Stimulated activated naive CD8-positive, alpha-beta T cell treated with anti-CD3 and anti-CD28 coated beads, Interleukin-15, amount 100 ng/mL, for 72 hours (primary cell): ENCODE results near the gene PSAPL1.

Experiments
- ATAC-seq: fragments of 150-1000 bp; cut with Tn5 transposase; 2 replicates; pipeline ENCODE4 v1.10.0; 2021; ENCODE audit warnings: mild to moderate bottlenecking, moderate library complexity
- DNase-seq, 2 donors: peaks; one replicate each; pipeline ENCODE4 v3.0.0; 2021 to 2022
- H3K27ac Mint-ChIP-seq, 2 donors: one replicate each; pipeline ENCODE4 v1.8.0; 2022; ENCODE audit warnings: mild to moderate bottlenecking in 2 of 2, mixed read lengths in 2 of 2, moderate library complexity in 2 of 2
- H3K27me3 Mint-ChIP-seq: one replicate; pipeline ENCODE4 v1.8.0; 2022; ENCODE audit warnings: mixed read lengths
- H3K4me1 Mint-ChIP-seq: one replicate; pipeline ENCODE4 v1.8.0; 2022; ENCODE audit warnings: mild to moderate bottlenecking, mixed read lengths
- H3K4me3 Mint-ChIP-seq, 2 donors: one replicate each; pipeline ENCODE4 v1.8.0; 2022; ENCODE audit warnings: mild to moderate bottlenecking in 2 of 2, mixed read lengths in 2 of 2, moderate library complexity in 1 of 2
- H3K9me3 Mint-ChIP-seq, 2 donors: one replicate each; pipeline ENCODE4 v1.8.0; 2022; ENCODE audit warnings: mixed read lengths in 2 of 2

Gene PSAPL1

GRCh38 chr4:7400671-7401298 is 33.9 kb downstream of the PSAPL1 start:
- no peak overlapping the region for H3K27ac Mint-ChIP-seq
- H3K4me1 Mint-ChIP-seq: no peaks in the 10 kb centered on the region
- ATAC-seq: no peak

GRCh38 chr4:7399440-7400234 is 35.1 kb downstream of the PSAPL1 start:
- Mint-ChIP-seq H3K27ac (no peak overlapping the region), H3K4me1 (no peaks in the 10 kb centered on the region), H3K4me3 (no peak overlapping the region), H3K9me3 (peaks cover 8 to 12% of the 10 kb centered on the region in 2 donors), H3K27me3 (peaks cover 24% of the 10 kb centered on the region)
- ATAC-seq: no peak
- no peak for DNase-seq

More at GRCh38 chr4:7400671-7401298, 33.9 kb downstream of the PSAPL1 start:
- Mint-ChIP-seq H3K27me3 (peaks cover 24% of the 10 kb centered on the region), H3K4me3 (no peak overlapping the region), H3K9me3 (peaks cover 8 to 13% of the 10 kb centered on the region in 2 donors)
- DNase-seq: no peak

GRCh38 chr4:7398788-7399439 is 35.8 kb downstream of the PSAPL1 start:
- Mint-ChIP-seq H3K27ac (no peak overlapping the region), H3K4me3 (no peak overlapping the region), H3K27me3 (peaks cover 24% of the 10 kb centered on the region), H3K9me3 (peaks cover 8 to 12% of the 10 kb centered on the region in 2 donors), H3K4me1 (no peaks in the 10 kb centered on the region)
- ATAC-seq (no peak), DNase-seq (no peak)

- Mint-ChIP-seq H3K4me1 (no peaks in the 10 kb centered on the region), H3K9me3 (peaks cover 8 to 12% of the 10 kb centered on the region in 2 donors), H3K27me3 (peaks cover 24% of the 10 kb centered on the region), H3K27ac (no peak overlapping the region), H3K4me3 (no peak overlapping the region)
- DNase-seq (no peak), ATAC-seq (no peak)
Observed at GRCh38 chr4:7398104-7398423, 36.7 kb downstream of the PSAPL1 start.

GRCh38 chr4:7397206-7398103 is 37.3 kb downstream of the PSAPL1 start:
- Mint-ChIP-seq H3K27me3 (peaks cover 24% of the 10 kb centered on the region), H3K9me3 (peaks cover 8 to 12% of the 10 kb centered on the region in 2 donors), H3K4me1 (no peaks in the 10 kb centered on the region), H3K4me3 (no peak overlapping the region), H3K27ac (no peak overlapping the region)
- no peak for ATAC-seq
- no peak for DNase-seq

GRCh38 chr4:7396186-7396910 is 38.4 kb downstream of the PSAPL1 start:
- H3K27me3 Mint-ChIP-seq: peaks cover 23% of the 10 kb centered on the region
- DNase-seq (no peak), ATAC-seq (no peak)
- H3K9me3 Mint-ChIP-seq: peaks cover 8 to 12% of the 10 kb centered on the region in 2 donors
- H3K4me1 Mint-ChIP-seq: no peaks in the 10 kb centered on the region
- H3K27ac Mint-ChIP-seq: no peak overlapping the region
- no peak overlapping the region for H3K4me3 Mint-ChIP-seq

GRCh38 chr4:7395645-7396044 is 39.1 kb downstream of the PSAPL1 start:
- H3K27ac Mint-ChIP-seq: no peak overlapping the region
- peaks cover 2 to 5% of the 10 kb centered on the region in 2 donors for H3K9me3 Mint-ChIP-seq
- peaks cover 16% of the 10 kb centered on the region for H3K27me3 Mint-ChIP-seq
- ATAC-seq: no peak
- H3K4me3 Mint-ChIP-seq: no peak overlapping the region
- H3K4me1 Mint-ChIP-seq: no peaks in the 10 kb centered on the region
- no peak for DNase-seq

GRCh38 chr4:7394681-7395451 is 39.9 kb downstream of the PSAPL1 start:
- H3K4me3 Mint-ChIP-seq: no peak overlapping the region
- no peak overlapping the region for H3K27ac Mint-ChIP-seq
- H3K9me3 Mint-ChIP-seq: no peaks in the 10 kb centered on the region
- DNase-seq: no peak
- no peaks in the 10 kb centered on the region for H3K4me1 Mint-ChIP-seq
- ATAC-seq: no peak
- peaks cover 14% of the 10 kb centered on the region for H3K27me3 Mint-ChIP-seq

GRCh38 chr4:7393601-7394575 is 40.8 kb downstream of the PSAPL1 start:
- H3K4me3 Mint-ChIP-seq: no peak overlapping the region
- no peak for DNase-seq

GRCh38 chr4:7392438-7393421 is 42.0 kb downstream of the PSAPL1 start:
- Mint-ChIP-seq H3K27ac (no peak overlapping the region), H3K4me3 (no peak overlapping the region), H3K27me3 (peaks cover 7% of the 10 kb centered on the region), H3K9me3 (peaks cover 3 to 5% of the 10 kb centered on the region in 2 donors), H3K4me1 (no peaks in the 10 kb centered on the region)
- DNase-seq: no peak
- ATAC-seq: no peak

More at GRCh38 chr4:7393601-7394575, 40.8 kb downstream of the PSAPL1 start:
- no peak for ATAC-seq
- Mint-ChIP-seq H3K27me3 (peaks cover 14% of the 10 kb centered on the region), H3K27ac (no peak overlapping the region), H3K4me1 (no peaks in the 10 kb centered on the region), H3K9me3 (no peaks in the 10 kb centered on the region)

GRCh38 chr4:7391637-7392437 is 42.9 kb downstream of the PSAPL1 start:
- ATAC-seq: no peak
- Mint-ChIP-seq H3K9me3 (peaks cover 8 to 11% of the 10 kb centered on the region in 2 donors), H3K27me3 (no peaks in the 10 kb centered on the region), H3K4me1 (no peaks in the 10 kb centered on the region), H3K27ac (no peak overlapping the region), H3K4me3 (no peak overlapping the region)
- DNase-seq: no peak
